ENCODE results near the gene GUCD1.
A peak's percentile ranks its signal among the peaks of the same experiment; 100 is the strongest.

Gene GUCD1

GRCh38 chr22:24590596-24591173, 35.7 kb upstream of the GUCD1 start:
- no peak for DNase-seq

- DNase-seq = no peak
Observed at GRCh38 chr22:24589518-24590030, 34.6 kb upstream of the GUCD1 start.

DNA sequence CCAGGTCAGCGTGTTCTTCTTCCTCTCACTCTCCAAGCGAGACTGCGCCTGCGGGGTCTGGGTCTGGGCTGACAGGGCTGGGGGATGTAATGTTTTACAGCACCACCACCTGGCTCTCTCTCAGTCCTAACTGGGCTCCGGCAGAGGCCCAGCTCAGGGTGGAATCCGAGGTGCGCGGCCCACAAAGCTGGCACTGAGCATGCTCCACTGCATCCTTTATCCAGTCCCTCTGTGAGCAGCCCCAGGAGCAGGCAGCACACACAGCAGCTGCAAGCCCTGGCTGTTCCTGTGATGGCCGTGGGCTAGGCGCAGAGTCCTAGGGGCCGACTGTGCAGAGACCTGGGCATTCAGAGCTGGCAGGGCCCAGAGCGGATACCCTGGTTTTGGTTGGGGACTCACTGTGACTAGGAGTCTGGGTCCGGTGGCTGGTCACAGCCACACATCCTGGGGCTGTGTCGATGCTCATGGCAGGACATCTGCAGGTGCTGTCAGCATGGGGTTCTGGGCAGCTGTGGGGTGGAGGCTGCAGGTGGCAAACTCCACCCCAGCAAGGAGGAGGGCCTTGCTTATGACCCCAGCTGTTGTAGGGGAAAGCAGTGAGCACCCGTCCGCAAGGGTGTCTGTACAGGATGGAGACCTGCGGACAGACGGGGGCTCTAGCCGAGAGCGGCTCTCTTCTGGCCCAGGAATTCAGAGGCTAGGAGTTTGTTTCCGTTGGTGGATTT, 34.0 kb upstream of the GUCD1 start:
- no peak for DNase-seq

DNA sequence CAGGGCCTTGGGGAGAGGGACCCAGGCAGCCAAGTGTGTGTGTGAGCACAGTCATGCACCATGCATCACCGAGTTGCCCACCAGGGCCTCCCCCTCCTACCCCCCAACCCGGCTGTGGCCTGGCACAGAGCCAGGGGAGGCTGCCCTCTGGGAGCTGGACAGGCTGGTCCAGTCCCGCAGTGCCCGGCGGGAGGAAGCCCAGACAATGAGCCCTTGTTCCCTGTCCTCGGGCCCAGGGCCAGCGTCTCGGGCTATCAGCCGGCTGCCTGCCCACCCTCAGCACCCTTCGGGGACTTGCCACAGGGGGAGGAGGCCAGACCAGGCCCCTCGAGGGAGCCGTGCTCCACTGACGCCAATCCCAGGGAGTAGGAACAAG, 33.4 kb upstream of the GUCD1 start:
- no peak for DNase-seq

GRCh38 chr22:24587948-24588347, 33.0 kb upstream of the GUCD1 start:
- no peak for DNase-seq

- DNase-seq = no peak
Observed at GRCh38 chr22:24587251-24587650, 32.3 kb upstream of the GUCD1 start.

- DNase-seq = no peak
Observed at GRCh38 chr22:24585927-24586546, 31.1 kb upstream of the GUCD1 start.

- no peak for DNase-seq
Observed at GRCh38 chr22:24585461-24585860, 30.5 kb upstream of the GUCD1 start.

DNA sequence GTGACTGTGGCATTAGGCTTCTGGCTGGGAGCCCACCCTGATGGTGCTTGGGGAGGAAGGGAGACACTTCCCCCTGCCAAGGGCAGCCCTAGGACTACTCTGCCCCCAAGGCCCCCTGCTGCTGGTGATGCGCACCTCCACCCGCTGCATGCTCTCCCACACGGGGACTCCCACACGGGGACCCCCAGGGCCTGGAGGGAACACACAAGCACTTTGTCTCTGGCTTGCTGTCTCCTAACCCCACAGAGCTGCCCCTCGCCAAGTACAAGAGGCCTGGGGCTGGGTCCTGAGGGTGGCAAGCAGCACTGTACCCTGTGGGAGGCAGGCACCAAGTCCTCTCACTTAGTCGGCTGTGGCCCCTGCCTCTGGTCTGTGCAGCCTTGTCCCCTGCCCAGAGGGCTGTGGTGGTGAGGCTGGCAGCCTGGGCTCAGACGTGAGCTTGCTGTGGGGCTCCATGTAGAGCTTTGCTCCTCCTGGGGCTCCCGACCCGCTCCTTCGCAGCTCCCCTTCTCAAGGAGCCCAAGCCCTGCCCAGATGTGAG, 30.0 kb upstream of the GUCD1 start:
- no peak for DNase-seq

- DNase-seq = no peak
Observed at GRCh38 chr22:24584166-24584790, 29.3 kb upstream of the GUCD1 start.

DNA sequence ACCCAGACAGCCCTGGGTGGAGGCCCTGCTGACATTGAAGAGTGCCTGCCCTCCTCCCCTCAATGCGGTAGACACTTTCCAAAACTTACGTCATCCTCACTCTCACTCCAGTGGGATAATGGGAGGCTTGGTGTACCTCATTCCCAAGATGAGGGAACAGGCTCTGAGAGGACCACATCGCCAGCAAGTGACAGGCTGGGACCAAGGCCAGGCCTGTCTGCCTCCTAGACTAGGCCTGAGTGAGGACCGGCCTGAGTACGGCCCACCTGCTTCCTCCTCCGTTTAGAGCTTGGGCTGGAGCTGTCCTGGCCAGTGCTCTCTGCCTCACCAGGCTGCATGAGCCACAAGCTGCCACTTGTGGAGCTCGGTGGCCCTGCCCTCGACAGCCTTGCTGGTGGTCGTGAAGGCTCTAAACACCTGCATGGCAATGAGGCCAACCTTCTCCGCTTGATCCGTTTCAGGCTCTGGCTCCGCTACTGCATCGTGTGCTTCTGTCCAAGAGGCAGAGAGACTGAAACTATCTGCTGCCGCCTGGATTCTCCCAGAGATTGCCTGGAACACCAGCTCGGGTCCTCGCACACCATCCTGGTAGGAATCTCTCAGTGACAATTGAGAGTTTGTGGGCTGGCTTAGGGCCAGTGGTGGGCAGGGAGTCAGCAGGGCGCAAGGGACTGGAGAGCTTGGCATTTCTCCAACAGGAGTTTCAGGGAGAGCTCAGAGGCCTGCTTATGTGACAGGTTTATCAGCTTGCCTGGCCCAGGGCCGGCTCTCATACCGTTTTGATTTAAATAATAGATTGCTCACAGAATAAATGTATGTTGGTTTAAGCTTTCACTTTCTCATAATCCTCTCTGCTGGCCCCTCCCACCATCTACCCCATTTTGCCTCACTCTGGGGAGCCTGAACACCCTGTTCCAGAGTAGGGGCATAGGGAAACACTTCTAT, 28.6 kb upstream of the GUCD1 start:
- no peak for DNase-seq

GRCh38 chr22:24582056-24582814, 27.3 kb upstream of the GUCD1 start:
- DNase-seq = no peak

DNA sequence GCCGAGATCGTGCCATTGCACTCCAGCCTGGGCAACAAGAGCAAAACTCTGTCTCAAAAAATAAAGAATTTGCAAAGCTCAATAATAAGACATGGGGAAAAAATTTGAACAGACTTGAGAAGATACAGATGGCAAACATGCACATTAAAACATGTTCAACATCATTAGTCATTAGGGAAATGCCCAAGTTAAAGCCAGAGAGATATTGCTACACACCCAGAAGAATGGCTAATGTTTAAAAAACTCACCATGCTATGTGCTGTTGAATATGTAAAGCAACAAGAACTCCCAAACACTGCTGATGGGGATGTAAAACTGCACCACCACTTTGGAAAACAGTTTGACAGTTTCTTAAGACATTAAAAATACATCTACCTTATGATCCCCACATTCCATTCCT, 25.3 kb upstream of the GUCD1 start:
- peak; percentile 82 for DNase-seq

DNA sequence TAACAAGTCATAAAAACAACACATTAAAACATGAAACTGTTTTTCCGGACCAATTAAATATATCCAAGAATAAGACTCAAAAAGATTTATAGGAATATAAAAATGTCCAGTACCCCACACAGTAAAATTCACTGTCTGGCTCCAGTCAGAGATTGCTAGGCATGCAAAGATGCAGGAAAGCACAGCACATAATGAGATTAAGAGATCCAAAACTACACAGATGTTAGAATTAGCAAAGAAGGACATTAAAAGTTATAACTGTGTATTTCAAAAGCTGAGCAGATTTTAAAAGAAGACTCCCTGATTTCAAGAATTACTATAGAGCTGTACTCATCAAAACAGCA, 24.3 kb upstream of the GUCD1 start:
- no peak for DNase-seq

DNA sequence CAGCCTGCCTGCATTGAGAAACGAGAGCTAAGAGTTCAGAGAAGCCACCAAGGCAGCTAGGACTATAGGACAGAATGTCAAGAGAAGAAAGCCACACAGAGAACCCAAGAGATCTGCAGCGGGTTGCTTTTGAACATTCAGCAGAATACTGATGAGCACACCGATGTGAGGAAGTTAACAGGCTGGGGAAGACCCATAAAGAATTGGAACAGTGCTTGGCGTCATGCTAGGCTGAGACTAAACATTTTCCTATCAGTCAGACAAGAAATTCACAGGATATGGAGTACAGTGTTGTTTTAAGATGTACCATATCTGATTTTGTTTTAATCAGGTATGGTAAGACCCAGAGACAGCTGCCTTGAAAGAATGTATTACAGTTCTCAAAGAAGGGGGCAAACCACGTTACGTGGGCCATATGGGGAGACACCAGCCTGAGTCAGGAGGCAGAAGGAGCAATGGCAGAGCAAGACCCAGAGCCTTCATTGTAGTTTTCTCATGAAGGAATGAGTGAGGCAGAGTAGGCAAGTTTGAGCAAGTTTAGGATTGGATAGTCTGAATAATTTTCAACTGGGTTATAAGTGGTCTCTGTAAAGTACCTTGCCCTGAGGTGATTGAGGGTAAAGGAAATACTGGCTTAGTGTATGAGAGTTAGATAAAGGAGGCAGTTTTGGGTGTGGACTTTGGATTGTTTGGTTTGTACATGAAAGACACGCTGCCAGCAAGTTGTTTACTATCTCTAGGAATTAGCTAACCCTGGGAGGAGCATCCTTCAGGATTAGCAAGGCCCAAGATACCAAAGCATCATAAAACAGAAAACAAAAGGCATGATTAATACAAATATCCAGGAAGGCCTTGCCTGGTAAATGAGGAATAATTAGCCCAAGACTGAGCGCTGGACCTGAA, 23.7 kb upstream of the GUCD1 start:
- DNase-seq = no peak

GRCh38 chr22:24576778-24577177, 21.8 kb upstream of the GUCD1 start:
- no peak for DNase-seq

DNA sequence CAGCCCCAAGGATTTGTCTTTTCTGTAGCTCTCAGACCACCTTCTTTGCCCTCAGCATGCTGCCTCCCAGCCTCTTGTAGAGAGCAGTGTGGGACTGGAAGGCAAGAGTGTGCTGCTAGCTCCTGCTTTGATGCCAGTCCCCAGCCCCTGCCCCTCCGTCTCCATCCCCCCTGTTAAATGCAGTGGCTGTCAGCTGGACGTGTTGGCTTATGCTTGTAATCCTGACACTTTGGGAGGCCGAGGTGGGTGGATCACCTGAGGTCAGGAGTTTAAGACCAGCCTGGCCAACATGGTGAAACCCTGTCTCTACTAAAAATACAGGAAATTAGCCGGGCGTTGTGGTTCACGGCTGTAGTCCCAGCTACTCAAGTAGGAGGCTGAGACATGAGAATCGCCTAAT, 16.3 kb upstream of the GUCD1 start:
- no peak for DNase-seq

GRCh38 chr22:24567668-24568067, 12.7 kb upstream of the GUCD1 start:
- no peak for DNase-seq

DNA sequence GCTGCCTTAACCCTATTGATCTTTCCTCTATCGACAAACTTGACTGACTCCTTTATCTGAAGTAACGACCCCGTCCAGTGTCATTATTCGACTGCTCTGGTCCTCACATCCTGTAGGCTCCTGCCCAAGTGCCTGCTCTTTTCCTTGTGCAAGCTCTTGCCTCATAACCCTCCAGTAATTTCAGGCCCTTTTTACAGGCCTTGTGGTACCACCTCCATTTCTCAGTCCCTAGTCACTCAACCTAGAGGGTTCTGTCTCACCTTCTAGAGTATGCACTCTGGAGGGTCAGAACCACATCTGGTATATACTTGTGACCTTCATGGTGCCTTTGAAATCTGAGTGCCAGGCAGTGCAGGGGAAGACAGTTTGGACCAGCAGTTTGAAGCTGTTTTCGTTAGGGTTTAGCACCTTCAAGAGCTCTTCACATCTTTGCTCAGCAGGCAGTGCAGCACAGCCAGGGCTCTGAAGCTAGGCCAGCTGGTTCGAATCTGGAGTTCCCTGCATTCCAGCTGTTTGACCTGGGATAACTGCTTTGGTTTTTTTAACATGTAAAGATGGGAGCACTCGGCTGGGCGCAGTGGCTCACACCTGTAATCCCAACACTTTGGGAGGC, 12.1 kb upstream of the GUCD1 start:
- no peak for DNase-seq

- no peak for DNase-seq
Observed at GRCh38 chr22:24565077-24565476, 10.1 kb upstream of the GUCD1 start.
